Left lung (tissue), 10 donors: ENCODE measurements around the gene TRA2B. TPM values are rescaled to one million over a fixed set of nuclear protein-coding genes. Genes with fewer than 3 reads are reported as not detected.
A peak's percentile ranks its signal among the peaks of the same experiment; 100 is the strongest.

Experiments used
- ATAC-seq: fragments of 200-7000 bp; cut with Tn5 transposase; one replicate; pipeline ENCODE4 v1.9.1; 2020; ENCODE audit warnings: moderate library complexity
- DNase-seq, 4 donors: peaks; one replicate each; pipeline ENCODE4 v3.0.0-alpha.2; 2013 to 2020
- H3K27ac ChIP-seq, 2 donors: fragments of 200-600 bp; sonication (generic) in 1 of 2; one replicate each; pipeline versions ENCODE4 v1.5.0 to v1.8.0; 2020 to 2021
- H3K27me3 ChIP-seq, 2 donors: fragments of 200-600 bp; sonication (generic) in 1 of 2; one replicate each; pipeline versions ENCODE4 v1.5.0 to v1.8.0; 2020 to 2021
- H3K36me3 ChIP-seq, 2 donors: fragments of 200-600 bp; sonication (generic) in 1 of 2; one replicate each; pipeline versions ENCODE4 v1.5.0 to v1.8.0; 2020 to 2021
- H3K4me1 ChIP-seq, 2 donors: fragments of 200-600 bp; one replicate each; pipeline ENCODE4 v1.8.0; 2021
- H3K4me3 ChIP-seq, 2 donors: fragments of 200-600 bp; sonication (generic) in 1 of 2; one replicate each; pipeline versions ENCODE4 v1.5.0 to v1.8.0; 2020 to 2021; ENCODE audit warnings: mild to moderate bottlenecking in 1 of 2
- H3K9me3 ChIP-seq, 2 donors: fragments of 200-600 bp; sonication (generic) in 1 of 2; one replicate each; pipeline versions ENCODE4 v1.5.0 to v1.8.0; 2020 to 2021
- intact Hi-C, 2 donors: fragments of 100-400 bp; cut with DNase I; formaldehyde crosslinking; loops; one replicate each; pipeline versions ENCODE4 v1.11.2 to v1.14.2; 2022
- polyA plus RNA-seq, 6 donors: library from polyadenylated mRNA; unstranded; fragments of 120-200 nt; gene quantifications; one replicate each; pipeline ENCODE4 v1.2.1, GENCODE V29; 2013; ENCODE audit not compliant: insufficient read length in 6 of 6
- total RNA-seq, 2 donors: library from RNA; stranded (reverse); fragmentation: NEBNext Ultra II Directional; extraction: Animal tissue kit (Norgen Biotek cat#: 25700); gene quantifications; one replicate each; pipeline ENCODE4 v1.2.1, GENCODE V29; 2021
- TF ChIP-seq, protein P1 (sequence below), 2 donors: fragments of 200-600 bp; sonication (generic) in 1 of 2; IDR thresholded peaks; one replicate each; pipeline versions ENCODE4 v1.5.0 to v1.8.0; 2021; ENCODE audit warnings: antibody characterized with exemption in 2 of 2
- donor health status: DM: no; HTN: yes; CAD: no.
- donor health status: DM: no; HTN: no; CAD: no.

TRA2B gene
- total and polyA plus RNA-seq, 8 donors = 86.0 to 300 (median 273) TPM

DNA sequence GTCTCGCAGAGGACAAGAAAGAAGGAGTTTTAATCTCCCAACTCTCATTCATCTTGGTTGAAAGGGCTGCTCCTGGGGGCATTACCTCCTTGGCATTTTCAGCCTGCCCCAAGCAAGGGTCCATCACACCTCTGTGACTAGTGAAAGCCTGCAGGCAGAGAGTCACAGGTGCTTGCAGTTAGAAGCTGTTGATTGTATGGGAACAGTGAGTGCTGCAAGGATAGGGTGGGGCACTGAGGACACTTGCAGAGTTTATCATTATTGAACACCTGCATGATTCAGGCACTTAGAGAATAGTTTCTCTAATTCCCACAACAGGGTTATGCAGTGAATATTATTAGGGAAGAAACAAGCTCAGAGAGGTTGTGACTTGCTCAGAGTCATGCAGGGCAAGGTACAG is 71.3 kb downstream of the TRA2B start:
- Histone ChIP-seq H3K4me3 (no peak overlapping the region), H3K27ac (no peak overlapping the region), H3K27me3 (no peaks in the 10 kb centered on the region), H3K4me1 (no peaks in the 10 kb centered on the region), H3K36me3 (no peaks in the 10 kb centered on the region), H3K9me3 (no peaks in the 10 kb centered on the region)
- ATAC-seq = peak; percentile 47
- DNase-seq = no peak
- TF ChIP-seq, protein P1, sequence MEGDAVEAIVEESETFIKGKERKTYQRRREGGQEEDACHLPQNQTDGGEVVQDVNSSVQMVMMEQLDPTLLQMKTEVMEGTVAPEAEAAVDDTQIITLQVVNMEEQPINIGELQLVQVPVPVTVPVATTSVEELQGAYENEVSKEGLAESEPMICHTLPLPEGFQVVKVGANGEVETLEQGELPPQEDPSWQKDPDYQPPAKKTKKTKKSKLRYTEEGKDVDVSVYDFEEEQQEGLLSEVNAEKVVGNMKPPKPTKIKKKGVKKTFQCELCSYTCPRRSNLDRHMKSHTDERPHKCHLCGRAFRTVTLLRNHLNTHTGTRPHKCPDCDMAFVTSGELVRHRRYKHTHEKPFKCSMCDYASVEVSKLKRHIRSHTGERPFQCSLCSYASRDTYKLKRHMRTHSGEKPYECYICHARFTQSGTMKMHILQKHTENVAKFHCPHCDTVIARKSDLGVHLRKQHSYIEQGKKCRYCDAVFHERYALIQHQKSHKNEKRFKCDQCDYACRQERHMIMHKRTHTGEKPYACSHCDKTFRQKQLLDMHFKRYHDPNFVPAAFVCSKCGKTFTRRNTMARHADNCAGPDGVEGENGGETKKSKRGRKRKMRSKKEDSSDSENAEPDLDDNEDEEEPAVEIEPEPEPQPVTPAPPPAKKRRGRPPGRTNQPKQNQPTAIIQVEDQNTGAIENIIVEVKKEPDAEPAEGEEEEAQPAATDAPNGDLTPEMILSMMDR (IDR thresholded peaks at IDR 0.05) = no peak
- intact Hi-C loops = no loop called here

Other genes starting within 250 kb of the TRA2B start
- 10 to 100 TPM; 16.8 to 17.6 TPM for gene IGF2BP2, start 113.0 kb downstream of the TRA2B start, total RNA-seq
- 10 to 100 TPM; 66.6 to 78.9 (median 69.2) TPM for gene IGF2BP2, start 113.0 kb downstream of the TRA2B start, polyA plus RNA-seq
- 10 to 100 TPM; 40.7 to 41.5 TPM for gene ETV5, start 171.1 kb upstream of the TRA2B start, total RNA-seq
- gene ETV5, start 171.1 kb upstream of the TRA2B start, polyA plus RNA-seq = 100 to 1,000 TPM; 245 to 332 (median 276) TPM